Astrocyte (in vitro differentiated cells and primary cell): Measurements from ENCODE around the gene ZNF431. TPM values are rescaled to one million over a fixed set of nuclear protein-coding genes. Genes with fewer than 3 reads are reported as not detected.

Source experiments
- DNase-seq: peaks from one replicate; pipeline ENCODE4 v3.0.0-alpha.2; 2010; ENCODE audit warnings: low read depth
- FAIRE-seq: peaks from 2 replicates; lab custom pipeline; 2011; peaks lifted over from hg19 to GRCh38; lab: Jason Lieb, UNC
- H2AFZ ChIP-seq: 2 replicates; pipeline ENCODE4 v1.6.0; 2012; ENCODE audit warnings: low read depth, low read length, inconsistent platforms
- H3K27ac ChIP-seq: 2 replicates; pipeline ENCODE4 v1.5.1; 2011; ENCODE audit warnings: low read depth, low read length, inconsistent platforms
- H3K27me3 ChIP-seq: 2 replicates; pipeline ENCODE4 v1.6.0; 2011; ENCODE audit warnings: low read length, inconsistent platforms; ENCODE audit not compliant: insufficient read depth
- H3K36me3 ChIP-seq: 2 replicates; pipeline ENCODE4 v1.5.1; 2011; ENCODE audit warnings: low read length, inconsistent platforms; ENCODE audit not compliant: insufficient read depth
- H3K4me1 ChIP-seq: 2 replicates; pipeline ENCODE4 v1.5.1; 2011; ENCODE audit warnings: low read length, inconsistent platforms; ENCODE audit not compliant: insufficient read depth
- H3K4me2 ChIP-seq: 2 replicates; pipeline ENCODE4 v1.6.0; 2012; ENCODE audit warnings: low read length, inconsistent platforms
- H3K4me3 ChIP-seq: 2 replicates; pipeline ENCODE4 v1.5.1; 2011; ENCODE audit warnings: low read depth, mild to moderate bottlenecking, low read length, inconsistent platforms; ENCODE audit not compliant: insufficient read depth
- H3K79me2 ChIP-seq: 2 replicates; pipeline ENCODE4 v1.6.0; 2012; ENCODE audit warnings: mild to moderate bottlenecking, low read length, inconsistent platforms; ENCODE audit not compliant: insufficient read depth
- H3K9ac ChIP-seq: 2 replicates; pipeline ENCODE4 v1.6.0; 2012; ENCODE audit warnings: mild to moderate bottlenecking, low read length, inconsistent platforms
- H3K9me3 ChIP-seq: 2 replicates; pipeline ENCODE4 v1.5.1; 2012; ENCODE audit warnings: low read depth, mild to moderate bottlenecking, low read length, inconsistent platforms; ENCODE audit not compliant: insufficient read depth
- H4K20me1 ChIP-seq: 2 replicates; pipeline ENCODE4 v1.6.0; 2012; ENCODE audit warnings: low read length, inconsistent platforms; ENCODE audit not compliant: insufficient read depth
- H3K27ac Mint-ChIP-seq: one replicate; pipeline ENCODE4 v1.8.0; 2021; ENCODE audit warnings: mild to moderate bottlenecking, mixed read lengths; ENCODE audit not compliant: unreplicated experiment
- H3K27me3 Mint-ChIP-seq: one replicate; pipeline ENCODE4 v1.8.0; 2021; ENCODE audit warnings: low read depth, mixed read lengths; ENCODE audit not compliant: unreplicated experiment
- H3K36me3 Mint-ChIP-seq: one replicate; pipeline ENCODE4 v1.8.0; 2021; ENCODE audit warnings: low read depth, mixed read lengths; ENCODE audit not compliant: unreplicated experiment
- H3K4me1 Mint-ChIP-seq: one replicate; pipeline ENCODE4 v1.8.0; 2021; ENCODE audit warnings: low read depth, mixed read lengths; ENCODE audit not compliant: unreplicated experiment
- H3K4me3 Mint-ChIP-seq: one replicate; pipeline ENCODE4 v1.8.0; 2021; ENCODE audit warnings: mild to moderate bottlenecking, moderate library complexity, mixed read lengths; ENCODE audit not compliant: unreplicated experiment
- H3K9me3 Mint-ChIP-seq: one replicate; pipeline ENCODE4 v1.8.0; 2021; ENCODE audit warnings: mild to moderate bottlenecking, mixed read lengths; ENCODE audit not compliant: unreplicated experiment
- EZH2 ChIP-seq: IDR thresholded peaks from 2 replicates; pipeline ENCODE4 v1.6.1; 2012; ENCODE audit warnings: mild to moderate bottlenecking, low read length, inconsistent platforms; ENCODE audit not compliant: insufficient read depth
- total RNA-seq: library from RNA; stranded (reverse); gene quantifications from 2 replicates; pipeline ENCODE4 v1.2.1, GENCODE V29; 2021
- TF ChIP-seq, protein P1 (sequence below): IDR thresholded peaks from 2 replicates; pipeline ENCODE4 v1.5.1; 2011; ENCODE audit warnings: low read depth, mild to moderate bottlenecking, inconsistent platforms, low read length, moderate library complexity; ENCODE audit not compliant: insufficient read depth

Gene ZNF431
- total RNA-seq, 1 donor from 2014 or later = 29.4 TPM

DNA sequence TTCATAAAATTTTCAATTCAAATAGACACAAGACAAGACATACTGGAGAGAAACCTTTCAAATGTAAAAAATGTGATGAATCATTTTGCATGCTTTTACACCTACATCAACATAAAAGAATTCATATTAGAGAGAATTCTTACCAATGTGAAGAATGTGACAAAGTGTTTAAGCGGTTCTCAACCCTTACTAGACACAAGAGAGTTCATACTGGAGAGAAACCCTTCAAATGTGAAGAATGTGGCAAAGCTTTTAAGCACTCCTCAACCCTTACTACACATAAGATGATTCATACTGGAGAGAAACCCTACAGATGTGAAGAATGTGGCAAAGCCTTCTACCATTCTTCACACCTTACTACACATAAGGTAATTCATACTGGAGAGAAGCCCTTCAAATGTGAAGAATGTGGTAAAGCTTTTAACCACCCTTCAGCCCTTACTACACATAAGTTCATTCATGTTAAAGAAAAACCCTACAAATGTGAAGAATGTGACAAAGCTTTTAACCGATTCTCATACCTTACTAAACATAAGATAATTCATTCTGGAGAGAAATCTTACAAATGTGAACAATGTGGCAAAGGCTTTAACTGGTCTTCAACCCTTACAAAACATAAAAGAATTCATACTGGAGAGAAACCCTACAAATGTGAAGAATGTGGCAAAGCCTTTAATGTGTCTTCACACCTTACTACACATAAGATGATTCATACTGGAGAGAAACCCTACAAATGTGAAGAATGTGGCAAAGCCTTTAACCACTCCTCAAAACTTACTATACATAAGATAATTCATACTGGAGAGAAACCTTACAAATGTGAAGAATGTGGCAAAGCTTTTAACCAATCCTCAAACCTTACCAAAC is 24.6 kb upstream of the ZNF431 start:
- H3K27me3 ChIP-seq = no peaks in the 10 kb centered on the region
- peaks cover 15% of the 10 kb centered on the region for H3K4me1 Mint-ChIP-seq
- no peaks in the 10 kb centered on the region for H3K4me1 ChIP-seq
- H3K9ac ChIP-seq = no peak overlapping the region
- peaks cover 2% of the 10 kb centered on the region for H3K9me3 ChIP-seq
- no peak overlapping the region for H3K4me3 Mint-ChIP-seq
- no peaks in the 10 kb centered on the region for H3K79me2 ChIP-seq
- H3K9me3 Mint-ChIP-seq = peaks cover 32% of the 10 kb centered on the region
- H3K36me3 ChIP-seq = peaks cover 9% of the 10 kb centered on the region
- H3K4me2 ChIP-seq = no peak overlapping the region
- FAIRE-seq = peak; percentile 20
- H3K36me3 Mint-ChIP-seq = peaks cover 37% of the 10 kb centered on the region
- DNase-seq = peak; percentile 77
- H3K4me3 ChIP-seq = no peak overlapping the region
- no peaks in the 10 kb centered on the region for H4K20me1 ChIP-seq
- no peak overlapping the region for H2AFZ ChIP-seq
- H3K27ac ChIP-seq = no peak overlapping the region
- TF ChIP-seq, protein P1, sequence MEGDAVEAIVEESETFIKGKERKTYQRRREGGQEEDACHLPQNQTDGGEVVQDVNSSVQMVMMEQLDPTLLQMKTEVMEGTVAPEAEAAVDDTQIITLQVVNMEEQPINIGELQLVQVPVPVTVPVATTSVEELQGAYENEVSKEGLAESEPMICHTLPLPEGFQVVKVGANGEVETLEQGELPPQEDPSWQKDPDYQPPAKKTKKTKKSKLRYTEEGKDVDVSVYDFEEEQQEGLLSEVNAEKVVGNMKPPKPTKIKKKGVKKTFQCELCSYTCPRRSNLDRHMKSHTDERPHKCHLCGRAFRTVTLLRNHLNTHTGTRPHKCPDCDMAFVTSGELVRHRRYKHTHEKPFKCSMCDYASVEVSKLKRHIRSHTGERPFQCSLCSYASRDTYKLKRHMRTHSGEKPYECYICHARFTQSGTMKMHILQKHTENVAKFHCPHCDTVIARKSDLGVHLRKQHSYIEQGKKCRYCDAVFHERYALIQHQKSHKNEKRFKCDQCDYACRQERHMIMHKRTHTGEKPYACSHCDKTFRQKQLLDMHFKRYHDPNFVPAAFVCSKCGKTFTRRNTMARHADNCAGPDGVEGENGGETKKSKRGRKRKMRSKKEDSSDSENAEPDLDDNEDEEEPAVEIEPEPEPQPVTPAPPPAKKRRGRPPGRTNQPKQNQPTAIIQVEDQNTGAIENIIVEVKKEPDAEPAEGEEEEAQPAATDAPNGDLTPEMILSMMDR = no peak
- peak overlapping the region; percentile 95 for H3K27ac Mint-ChIP-seq
- H3K27me3 Mint-ChIP-seq = no peaks in the 10 kb centered on the region

DNA sequence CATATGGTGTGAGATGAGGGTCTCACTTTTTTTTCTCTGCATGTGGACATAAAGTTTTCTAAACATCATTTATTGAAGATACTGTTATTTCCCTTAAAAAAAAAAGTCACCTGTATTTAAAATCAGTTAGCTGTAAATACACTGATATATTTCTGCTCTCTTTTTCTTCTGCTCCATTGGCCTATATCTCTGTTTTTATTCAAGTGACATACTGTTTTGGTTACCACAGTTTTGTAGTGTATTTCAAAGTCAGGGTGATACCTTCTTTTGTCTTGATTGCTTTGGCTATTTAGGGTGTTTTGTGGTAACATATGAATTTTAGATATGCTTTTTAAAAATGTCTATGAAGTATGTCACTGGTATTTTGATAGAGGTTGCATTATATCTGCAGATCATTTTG is 15.8 kb upstream of the ZNF431 start:
- peaks cover 8% of the 10 kb centered on the region for H3K9me3 Mint-ChIP-seq
- peak; percentile 26 for FAIRE-seq

More for the DNA sequence above, 15.8 kb upstream of the ZNF431 start:
- Histone ChIP-seq H3K27me3 (no peaks in the 10 kb centered on the region), H3K27ac (no peak overlapping the region), H2AFZ (no peak overlapping the region), H3K4me3 (no peak overlapping the region), H3K4me2 (no peak overlapping the region), H3K9me3 (no peaks in the 10 kb centered on the region), H3K79me2 (no peaks in the 10 kb centered on the region), H3K9ac (no peak overlapping the region), H3K36me3 (no peaks in the 10 kb centered on the region), H4K20me1 (no peaks in the 10 kb centered on the region), H3K4me1 (no peaks in the 10 kb centered on the region)
- Mint-ChIP-seq H3K36me3 (peaks cover 8% of the 10 kb centered on the region), H3K4me1 (peaks cover 10% of the 10 kb centered on the region), H3K4me3 (no peak overlapping the region), H3K27me3 (no peaks in the 10 kb centered on the region), H3K27ac (no peak overlapping the region)
- DNase-seq = no peak
- TF ChIP-seq, protein P1 = no peak
- TF ChIP-seq EZH2 = no peak
